ENCODE measurements around the gene RALGDS. TPM values are rescaled to one million over a fixed set of nuclear protein-coding genes. Genes with fewer than 3 reads are reported as not detected.

RALGDS gene
- total RNA-seq, 1 donor from 2014 or later = 66.3 TPM

- ATAC-seq (no peak), DNase-seq (peak; percentile 60)
- Histone ChIP-seq H3K27me3 (no peaks in the 10 kb centered on the region), H3K9me3 (no peaks in the 10 kb centered on the region), H3K4me3 (no peak overlapping the region), H3K27ac (no peak overlapping the region), H3K4me1 (no peaks in the 10 kb centered on the region), H3K36me3 (no peaks in the 10 kb centered on the region)
- TF ChIP-seq CTCF (IDR thresholded peaks at IDR 0.05) = no peak
- intact Hi-C loops (cut with DNase I) = no loop called here
These were observed 33.3 kb upstream of the RALGDS start for GRCh38 chr9:133154097-133154989.

- Histone ChIP-seq H3K9me3 (no peaks in the 10 kb centered on the region), H3K36me3 (no peaks in the 10 kb centered on the region), H3K4me3 (no peak overlapping the region), H3K4me1 (peaks cover 2% of the 10 kb centered on the region), H3K27ac (no peak overlapping the region), H3K27me3 (no peaks in the 10 kb centered on the region)
- no peak for TF ChIP-seq CTCF (IDR thresholded peaks at IDR 0.05)
- DNase-seq (peak; percentile 59), ATAC-seq (no peak)
- intact Hi-C loops (cut with DNase I) = no loop called here
These were observed 32.4 kb upstream of the RALGDS start for GRCh38 chr9:133153227-133154096.

- Histone ChIP-seq H3K36me3 (no peaks in the 10 kb centered on the region), H3K27ac (no peak overlapping the region), H3K27me3 (no peaks in the 10 kb centered on the region), H3K4me3 (no peak overlapping the region), H3K4me1 (peaks cover 17% of the 10 kb centered on the region), H3K9me3 (no peaks in the 10 kb centered on the region)
- no peak for TF ChIP-seq CTCF (IDR thresholded peaks at IDR 0.05)
- ATAC-seq (no peak), DNase-seq (peak; percentile 62)
- intact Hi-C loops (cut with DNase I) = no loop called here
These were observed 30.8 kb upstream of the RALGDS start for GRCh38 chr9:133151601-133152525.

- Histone ChIP-seq H3K27ac (no peak overlapping the region), H3K9me3 (no peaks in the 10 kb centered on the region), H3K4me1 (peaks cover 17% of the 10 kb centered on the region), H3K27me3 (no peaks in the 10 kb centered on the region), H3K36me3 (no peaks in the 10 kb centered on the region), H3K4me3 (no peak overlapping the region)
- TF ChIP-seq CTCF (IDR thresholded peaks at IDR 0.05) = no peak
- no peak for ATAC-seq
- intact Hi-C loops (cut with DNase I) = no loop called here
- DNase-seq = peak; percentile 64
These were observed 30.0 kb upstream of the RALGDS start for GRCh38 chr9:133151041-133151440.

Measured in upper lobe of right lung (tissue), 1 donor.